ENCODE data around the gene DAP.

- TF ChIP-seq, protein P1, sequence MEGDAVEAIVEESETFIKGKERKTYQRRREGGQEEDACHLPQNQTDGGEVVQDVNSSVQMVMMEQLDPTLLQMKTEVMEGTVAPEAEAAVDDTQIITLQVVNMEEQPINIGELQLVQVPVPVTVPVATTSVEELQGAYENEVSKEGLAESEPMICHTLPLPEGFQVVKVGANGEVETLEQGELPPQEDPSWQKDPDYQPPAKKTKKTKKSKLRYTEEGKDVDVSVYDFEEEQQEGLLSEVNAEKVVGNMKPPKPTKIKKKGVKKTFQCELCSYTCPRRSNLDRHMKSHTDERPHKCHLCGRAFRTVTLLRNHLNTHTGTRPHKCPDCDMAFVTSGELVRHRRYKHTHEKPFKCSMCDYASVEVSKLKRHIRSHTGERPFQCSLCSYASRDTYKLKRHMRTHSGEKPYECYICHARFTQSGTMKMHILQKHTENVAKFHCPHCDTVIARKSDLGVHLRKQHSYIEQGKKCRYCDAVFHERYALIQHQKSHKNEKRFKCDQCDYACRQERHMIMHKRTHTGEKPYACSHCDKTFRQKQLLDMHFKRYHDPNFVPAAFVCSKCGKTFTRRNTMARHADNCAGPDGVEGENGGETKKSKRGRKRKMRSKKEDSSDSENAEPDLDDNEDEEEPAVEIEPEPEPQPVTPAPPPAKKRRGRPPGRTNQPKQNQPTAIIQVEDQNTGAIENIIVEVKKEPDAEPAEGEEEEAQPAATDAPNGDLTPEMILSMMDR (IDR thresholded peaks at IDR 0.05) = no peak
- TF ChIP-seq POLR2A (IDR thresholded peaks at IDR 0.05) = no peak
These were observed 50.4 kb downstream of the DAP start for GRCh38 chr5:10710513-10711128.

All from adrenal gland (tissue), 5 donors.